ENCODE results near the gene DYNC1H1. TPM values are rescaled to one million over a fixed set of nuclear protein-coding genes. Genes with fewer than 3 reads are reported as not detected.

DYNC1H1 gene
- total RNA-seq, 1 donor from 2014 or later = 521 TPM

DNA sequence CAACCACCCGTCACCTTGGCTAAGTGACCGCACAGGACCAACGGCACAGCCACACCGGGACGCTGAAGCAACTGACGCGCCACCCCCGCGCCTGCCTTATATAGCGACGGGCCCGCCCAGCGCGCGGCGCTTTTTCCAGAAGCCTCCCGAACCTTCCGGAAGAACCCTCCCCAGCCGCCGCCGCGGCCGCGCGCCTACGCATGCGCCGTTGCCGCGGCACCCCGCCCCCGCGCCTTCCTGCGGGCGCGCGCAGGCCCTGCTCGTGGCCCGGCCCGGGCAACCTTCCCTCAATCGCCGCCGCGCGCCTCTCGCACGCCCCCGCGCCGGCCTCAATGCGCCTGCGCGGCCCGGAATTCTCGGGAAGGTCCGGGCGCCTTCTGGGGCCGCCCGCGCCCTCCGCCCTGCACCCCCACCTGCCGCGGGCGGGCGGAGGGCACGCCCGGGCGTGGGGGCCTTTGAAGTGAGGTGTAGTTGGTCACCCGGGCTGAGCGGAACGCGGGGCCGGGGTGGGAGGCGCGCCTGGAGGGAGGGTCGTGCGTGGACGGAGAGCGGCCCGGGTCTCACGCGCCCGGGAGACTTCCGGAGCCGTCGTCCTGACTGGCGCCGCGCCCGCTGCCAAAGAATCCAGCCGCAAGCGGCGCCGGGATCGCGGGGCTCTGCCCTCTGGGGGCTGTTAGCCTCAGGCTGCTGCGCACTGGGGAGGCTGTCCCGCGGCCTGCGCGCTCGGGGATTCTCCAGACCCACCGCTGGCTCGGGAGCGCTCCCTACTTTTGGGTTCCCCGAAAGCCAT, 122.8 kb downstream of the DYNC1H1 start, which contains the start of gene HSP90AA1:
Gene HSP90AA1, minus strand, starts transcription at position 73 of the 790 bp plus-strand sequence. CDS start 666 bp downstream, outside the sequence.
- peak; percentile 95 for DNase-seq (ENCODE audit: low read depth)

DNA sequence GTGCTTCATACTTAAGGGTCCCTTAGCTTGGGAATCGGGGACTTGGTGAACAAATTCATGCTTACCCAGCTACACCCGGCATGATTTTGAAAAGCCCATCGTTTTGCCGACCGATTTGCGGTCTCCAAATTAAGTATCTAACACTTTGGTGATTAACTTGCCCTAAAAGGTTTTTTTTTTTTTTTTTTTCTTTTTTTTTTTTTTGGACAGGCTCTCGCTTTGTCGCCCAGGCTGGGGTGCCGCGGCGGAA, 123.3 kb downstream of the DYNC1H1 start:
- no peak for DNase-seq (ENCODE audit: low read depth)

DNA sequence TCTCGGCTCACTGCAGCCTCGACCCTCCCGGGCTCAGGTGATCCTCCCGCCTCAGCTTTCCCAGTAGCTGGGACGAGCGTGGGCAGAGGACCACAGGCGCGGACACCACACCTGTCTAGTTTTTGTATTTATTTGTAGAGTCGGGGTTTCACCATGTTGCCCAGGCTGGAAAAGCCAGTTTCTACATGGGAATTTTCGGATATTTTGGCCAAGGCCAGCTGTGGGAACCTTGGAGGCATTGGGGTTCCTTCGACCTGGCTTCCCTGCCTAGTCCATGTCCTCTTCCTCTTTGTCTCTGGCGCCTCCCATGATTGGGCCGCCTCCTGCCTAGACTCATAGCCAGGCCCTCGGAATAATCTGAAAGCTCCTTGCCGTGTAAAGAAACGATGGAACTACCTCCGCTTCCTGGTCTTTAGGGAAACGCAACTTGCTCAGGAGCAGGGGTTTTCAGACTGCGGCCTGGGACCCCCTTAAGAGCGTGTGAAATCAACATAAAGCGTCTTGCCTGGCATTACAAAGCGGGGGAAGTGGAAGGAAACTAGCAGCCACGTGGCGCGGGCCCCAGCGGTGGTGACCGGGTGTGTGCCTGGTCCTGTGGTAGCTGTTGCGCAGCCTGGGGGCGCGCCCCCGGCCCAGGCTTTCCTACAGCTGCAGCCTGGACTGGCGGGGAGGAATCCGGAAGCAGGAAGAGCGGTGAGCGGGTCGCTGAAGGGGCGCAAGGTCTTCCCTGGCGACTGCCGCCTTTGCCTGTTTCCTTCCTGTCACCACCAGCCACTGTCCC, 123.8 kb downstream of the DYNC1H1 start:
- no peak for DNase-seq (ENCODE audit: low read depth)

DNA sequence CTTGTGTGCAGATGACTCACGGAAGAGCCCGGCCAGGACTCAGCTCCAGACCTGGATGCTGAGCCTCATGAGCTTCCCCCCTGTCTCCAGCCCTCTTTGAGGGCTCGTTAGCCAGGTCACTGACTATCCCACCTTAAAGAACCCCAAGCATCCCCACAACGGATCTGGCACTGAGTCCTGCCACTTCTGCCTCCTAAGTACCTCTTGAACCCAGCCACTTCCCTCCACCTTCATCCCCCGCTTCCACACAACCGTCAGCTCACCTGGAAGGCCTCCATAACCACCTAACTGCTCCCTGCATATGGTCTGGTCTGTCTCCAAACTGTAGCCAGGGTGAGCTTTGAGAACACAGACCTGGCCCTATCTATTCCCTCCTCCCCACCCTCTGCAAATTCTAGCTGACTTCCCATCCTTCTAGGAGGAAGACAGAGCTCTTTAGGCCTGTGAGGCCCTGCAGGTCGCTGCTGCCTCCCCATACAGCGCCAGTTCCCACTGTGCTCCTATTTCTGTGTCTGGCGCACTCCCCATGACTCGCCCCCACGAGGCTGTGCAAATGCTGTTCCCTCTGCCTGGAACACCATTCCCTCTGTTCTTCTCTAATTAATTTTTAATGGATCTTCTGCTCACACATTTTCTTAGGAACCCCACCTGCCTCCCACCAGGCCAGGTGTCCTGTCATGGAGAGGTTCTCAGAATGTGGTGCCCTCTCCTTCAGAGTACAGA, 125.4 kb downstream of the DYNC1H1 start:
- no peak for DNase-seq (ENCODE audit: low read depth)

DNA sequence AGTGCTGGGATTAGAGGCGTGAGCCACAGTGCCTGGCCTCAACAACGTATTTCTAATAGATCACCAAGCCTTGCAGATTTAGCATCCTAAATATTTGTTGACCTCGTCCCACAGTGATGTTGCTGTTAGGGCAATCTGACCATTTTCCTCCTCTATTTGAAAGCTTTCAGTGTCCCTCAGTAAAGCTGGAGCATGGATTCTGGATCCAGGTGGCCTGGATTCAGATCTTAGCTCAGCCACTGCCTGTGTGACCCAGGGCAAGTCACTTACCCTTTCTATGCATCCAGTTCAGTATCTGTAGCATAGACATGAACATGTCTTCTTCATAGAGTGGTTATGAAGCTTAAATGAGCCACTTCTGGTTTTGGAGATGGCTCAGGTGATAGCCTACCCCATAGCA, 126.3 kb downstream of the DYNC1H1 start:
- no peak for DNase-seq (ENCODE audit: low read depth)

DNA sequence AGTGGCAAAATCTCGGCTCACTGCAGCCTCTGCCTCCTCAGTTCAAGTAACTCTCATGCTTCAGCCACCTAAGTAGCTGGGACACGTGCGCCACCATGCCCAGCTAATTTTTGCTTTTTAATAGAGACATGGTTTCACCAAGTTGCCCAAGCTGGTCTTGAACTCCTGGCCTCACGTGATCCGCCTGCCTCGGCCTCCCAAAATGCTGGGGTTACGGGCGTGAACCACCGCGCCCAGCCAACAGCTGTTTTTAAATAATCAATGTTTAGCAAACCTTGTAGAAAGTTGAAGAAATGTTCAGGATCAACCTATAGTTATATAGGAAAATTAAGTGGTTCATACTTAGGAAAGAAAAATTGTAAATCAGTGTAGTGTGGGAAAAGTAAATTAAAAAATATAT, 128.4 kb downstream of the DYNC1H1 start:
- DNase-seq (ENCODE audit: low read depth) = no peak

DNA sequence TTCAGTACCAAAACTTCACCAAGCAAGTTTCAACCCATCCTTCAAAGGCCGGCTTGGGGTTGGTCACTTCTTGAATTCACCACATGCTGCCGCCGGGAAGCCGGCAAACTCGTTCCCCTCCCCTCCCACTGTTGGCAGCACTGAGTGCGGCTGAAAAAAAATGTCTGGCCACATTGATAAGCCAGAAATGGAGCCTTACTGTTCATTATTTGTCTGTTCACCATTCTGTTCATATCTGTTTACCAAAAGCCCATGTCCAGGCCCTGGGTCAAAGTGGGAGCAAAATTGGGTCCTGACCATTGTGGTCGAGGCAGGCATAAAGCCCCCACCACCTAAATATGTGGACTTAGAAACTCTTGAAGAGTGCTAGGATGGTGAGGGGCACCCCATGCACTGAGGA, 129.7 kb downstream of the DYNC1H1 start:
- no peak for DNase-seq (ENCODE audit: low read depth)

DNA sequence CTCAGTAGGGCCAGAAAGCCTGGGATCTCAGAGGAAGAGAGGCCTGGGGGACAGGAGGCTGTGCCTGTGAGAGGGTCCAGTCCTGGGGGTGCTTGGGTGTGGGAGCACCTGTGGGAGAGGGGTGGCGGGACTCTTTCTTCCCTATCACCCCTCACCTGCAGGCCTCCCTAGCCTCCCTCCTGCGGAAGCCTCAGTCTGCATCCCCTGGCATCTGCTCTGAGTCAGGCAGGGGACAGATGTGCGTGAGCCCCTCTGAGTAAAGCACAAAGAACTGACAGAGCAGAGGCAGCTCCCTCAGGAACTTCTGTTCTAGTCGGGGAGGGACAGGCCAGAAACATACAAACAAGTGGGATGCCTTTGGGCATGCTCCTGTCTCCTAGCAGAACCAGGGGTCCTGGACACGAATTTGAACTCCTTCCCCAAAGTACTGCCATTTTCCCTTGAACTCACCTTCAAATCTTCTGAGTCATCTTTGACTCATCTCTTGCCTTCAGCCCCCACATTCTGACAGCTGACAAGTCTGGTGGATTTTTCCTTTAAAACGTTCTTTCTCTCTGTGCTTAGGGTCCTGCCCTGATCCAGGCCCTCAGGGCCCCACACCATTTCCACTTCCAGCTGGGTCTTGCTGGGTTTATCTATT, 131.0 kb downstream of the DYNC1H1 start:
- DNase-seq (ENCODE audit: low read depth) = no peak

DNA sequence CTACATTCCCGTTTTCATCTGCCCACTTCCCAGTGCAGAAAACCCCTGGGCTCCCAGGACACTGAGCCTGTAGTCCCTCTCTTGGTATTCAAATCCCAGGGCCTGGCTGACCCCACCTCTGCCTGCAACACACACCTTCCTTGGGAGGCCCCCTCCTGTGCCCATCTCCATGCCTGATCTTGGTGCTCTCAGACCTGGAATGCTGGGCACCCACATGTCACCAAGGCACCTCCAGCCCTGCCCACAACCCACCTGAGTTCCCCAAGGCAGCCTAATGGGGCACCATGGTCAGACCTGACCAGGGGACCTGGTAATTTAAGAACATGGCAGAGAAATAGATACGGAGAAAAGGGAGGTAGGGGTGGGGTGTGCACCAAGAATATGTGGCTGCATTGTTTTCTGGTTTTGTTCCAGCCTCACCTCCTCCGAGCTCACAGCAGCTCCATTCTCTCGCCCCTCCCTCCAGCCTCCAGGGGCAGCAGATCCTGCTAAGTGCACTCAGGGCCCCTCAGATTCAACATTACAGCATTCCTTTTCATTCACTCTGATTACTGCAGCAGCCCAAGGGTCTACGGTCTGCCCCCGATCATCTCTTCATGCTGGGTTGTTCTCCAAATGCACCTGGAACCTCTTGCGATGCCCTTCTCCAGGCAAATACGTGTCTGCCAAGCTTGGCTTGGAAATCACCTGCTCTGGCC, 131.6 kb downstream of the DYNC1H1 start:
- no peak for DNase-seq (ENCODE audit: low read depth)

DNA sequence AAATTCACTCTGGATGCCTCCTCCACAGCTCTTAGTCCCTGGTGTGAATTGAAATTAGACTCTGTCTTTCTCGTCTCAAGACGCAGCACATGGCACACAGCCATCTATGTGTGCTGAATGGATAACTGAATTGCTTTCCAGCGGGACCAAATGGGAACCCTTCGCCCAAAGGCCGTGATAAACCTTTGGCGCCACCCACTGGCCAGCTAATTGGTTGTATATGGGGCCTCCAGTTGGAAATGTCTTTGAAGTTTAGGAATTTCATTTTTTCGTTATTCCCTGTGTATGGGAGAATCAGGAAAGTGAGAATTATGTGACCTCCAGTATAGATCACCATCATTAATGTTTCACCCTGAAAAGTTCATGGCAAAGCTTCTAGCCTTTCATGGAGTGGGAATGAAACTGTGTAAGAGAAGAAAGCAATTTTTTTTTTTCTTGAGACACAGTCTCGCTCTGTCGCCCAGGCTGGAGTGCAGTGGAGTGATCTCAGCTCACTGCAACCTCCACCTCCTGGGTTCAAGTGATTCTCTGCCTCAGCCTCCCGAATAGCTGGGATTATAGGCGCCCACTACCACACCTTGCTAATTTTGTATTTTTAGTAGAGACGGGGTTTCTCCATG, 132.3 kb downstream of the DYNC1H1 start:
- peak; percentile 85 for DNase-seq (ENCODE audit: low read depth)

DNA sequence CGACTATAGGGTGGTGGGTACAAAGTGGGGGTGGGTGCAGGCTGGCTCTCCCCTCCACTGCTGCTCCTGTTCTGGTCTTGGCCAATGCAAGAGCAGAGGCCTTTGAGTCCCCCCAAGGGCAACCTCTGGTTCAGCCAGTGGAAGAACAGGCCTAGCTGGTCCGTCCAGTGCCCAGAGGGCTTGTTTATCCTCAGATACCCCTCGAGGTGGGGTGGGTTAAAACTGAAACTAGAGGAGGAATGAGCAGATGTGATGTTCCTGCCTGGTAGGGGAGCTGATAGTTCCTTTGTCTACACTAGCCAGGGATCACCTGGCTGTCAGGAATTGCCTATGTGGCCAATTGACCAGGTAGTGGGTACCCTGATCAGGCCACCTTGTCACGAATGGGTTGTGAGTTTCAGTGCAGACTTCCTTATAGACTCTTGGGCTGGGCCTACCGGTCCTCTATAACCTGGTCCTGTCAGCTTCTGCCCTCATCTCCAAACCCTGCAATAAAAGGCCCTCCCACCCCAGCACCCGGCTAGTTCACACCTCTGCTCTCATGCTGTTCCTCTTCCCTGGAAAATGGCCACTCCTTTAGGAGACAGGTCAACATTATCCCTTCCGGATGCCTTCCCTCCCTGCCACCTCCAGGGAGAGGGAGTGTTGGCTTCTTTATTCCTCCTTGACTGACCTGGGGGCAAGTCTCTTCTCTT, 133.2 kb downstream of the DYNC1H1 start:
- no peak for DNase-seq (ENCODE audit: low read depth)

DNA sequence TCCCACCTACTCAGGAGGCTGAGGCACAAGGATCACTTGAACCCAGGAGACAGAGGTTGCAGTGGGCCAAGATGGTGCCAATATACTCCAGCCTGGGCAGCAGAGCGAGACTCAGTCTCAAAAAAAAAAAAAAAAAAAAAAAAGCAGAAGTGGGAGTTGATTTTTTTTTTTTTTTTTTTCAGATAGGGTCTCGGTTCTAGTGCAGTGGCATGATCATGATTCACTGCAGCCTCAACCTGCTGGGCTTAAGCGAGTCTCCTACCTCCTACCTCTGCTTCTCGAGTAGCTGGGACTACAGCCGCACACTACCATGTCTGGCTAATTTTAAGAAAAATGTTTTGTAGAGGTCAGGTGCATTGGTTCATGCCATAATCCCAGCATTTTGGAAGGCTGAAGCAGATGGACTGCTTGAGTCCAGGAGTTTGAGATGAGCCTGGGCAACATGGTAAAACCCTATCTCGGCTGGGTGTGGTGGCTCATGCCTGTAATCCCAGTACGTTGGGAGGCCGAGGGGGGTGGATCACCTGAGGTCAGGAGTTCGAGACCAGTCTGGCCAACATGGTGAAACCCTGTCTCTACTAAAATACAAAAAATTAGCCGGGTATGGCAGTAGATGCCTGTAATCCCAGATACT, 138.8 kb downstream of the DYNC1H1 start:
- DNase-seq (ENCODE audit: low read depth) = no peak

DNA sequence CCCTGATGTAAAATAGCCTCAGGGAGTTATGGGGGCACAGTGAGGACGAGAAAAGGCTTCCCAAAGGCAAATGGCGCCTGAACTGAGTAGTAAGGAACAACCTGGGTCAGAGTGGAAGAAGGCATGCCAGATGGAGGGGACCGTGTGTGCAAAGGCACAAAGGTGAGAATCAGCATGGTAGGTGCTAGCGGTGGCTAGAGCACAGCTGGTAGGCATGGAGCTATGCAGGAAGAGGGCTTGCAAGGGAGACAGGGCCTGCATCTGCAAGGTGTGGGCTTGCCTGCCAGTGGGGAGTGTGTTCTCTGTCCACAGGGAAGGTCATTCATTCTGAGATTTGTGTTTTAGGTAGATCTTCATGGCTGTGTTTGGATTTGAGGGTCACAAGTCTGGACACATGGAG, 141.0 kb downstream of the DYNC1H1 start:
- no peak for DNase-seq (ENCODE audit: low read depth)

Other genes with a start within 250 kb of the DYNC1H1 start
- gene PPP2R5C, start 202.9 kb upstream of the DYNC1H1 start, total RNA-seq = 98.0 and 103 TPM in 2 replicates
- 379 and 390 TPM in 2 replicates for gene HSP90AA1, start 122.5 kb downstream of the DYNC1H1 start, total RNA-seq
- gene WDR20, start 175.3 kb downstream of the DYNC1H1 start, total RNA-seq = 20.0 and 24.3 TPM in 2 replicates